ENCODE measurements around the gene TCN2.

The TCN2 gene

DNA sequence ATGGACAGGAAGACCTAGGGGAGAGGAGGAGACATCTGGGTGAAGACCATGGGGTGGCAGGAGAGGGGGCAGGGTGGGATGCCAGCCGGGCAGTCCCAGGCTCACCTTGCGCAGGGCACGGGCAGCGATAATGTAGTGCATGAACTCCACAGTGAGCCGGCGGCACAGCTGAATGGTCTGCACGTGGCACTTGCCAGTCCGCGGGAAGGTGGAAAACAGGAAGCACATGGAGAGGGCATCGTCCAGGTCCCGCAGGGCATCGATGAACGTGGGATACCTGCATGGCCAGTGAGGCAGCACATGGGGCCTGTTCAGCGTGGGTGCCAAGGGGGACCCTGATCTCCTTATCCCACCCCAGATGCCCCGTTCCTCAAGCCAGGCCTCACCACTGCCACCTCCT lies 22.5 kb upstream of the TCN2 start:
- TF ChIP-seq ISL1 (CRISPR knock-in tag; IDR thresholded peaks at IDR 0.05) (no peak), TCF4 (CRISPR knock-in tag; IDR thresholded peaks at IDR 0.05; ENCODE audit: borderline replicate concordance) (no peak), ESRRG (CRISPR knock-in tag; IDR thresholded peaks at IDR 0.05) (no peak), POU6F1 (CRISPR knock-in tag; IDR thresholded peaks at IDR 0.05; ENCODE audit: borderline replicate concordance, low read depth) (no peak), OSR1 (CRISPR knock-in tag; IDR thresholded peaks at IDR 0.05) (no peak), ZNF565 (CRISPR knock-in tag; conservative IDR thresholded peaks at IDR 0.05; ENCODE audit: low read depth) (no peak), CSDC2 (CRISPR knock-in tag; IDR thresholded peaks at IDR 0.05) (no peak), SNAI2 (CRISPR knock-in tag; IDR thresholded peaks at IDR 0.05) (no peak), BACH2 (CRISPR knock-in tag; IDR thresholded peaks at IDR 0.05; ENCODE audit: borderline replicate concordance) (no peak), ZFP30 (CRISPR knock-in tag; IDR thresholded peaks at IDR 0.05) (no peak), GLIS3 (CRISPR knock-in tag; IDR thresholded peaks at IDR 0.05) (no peak), PPARA (CRISPR knock-in tag; IDR thresholded peaks at IDR 0.05; ENCODE audit: borderline replicate concordance) (no peak), TOX (CRISPR knock-in tag; IDR thresholded peaks at IDR 0.05; ENCODE audit: borderline replicate concordance) (no peak)
- ATAC-seq = no peak

- TF ChIP-seq ARNTL (CRISPR knock-in tag; IDR thresholded peaks at IDR 0.05; ENCODE audit: borderline replicate concordance, low read depth) (no peak), RARB (CRISPR knock-in tag; IDR thresholded peaks at IDR 0.05) (no peak), ZFP3 (CRISPR knock-in tag; IDR thresholded peaks at IDR 0.05) (no peak), BACH2 (CRISPR knock-in tag; IDR thresholded peaks at IDR 0.05; ENCODE audit: borderline replicate concordance) (no peak), CREB5 (CRISPR knock-in tag; IDR thresholded peaks at IDR 0.05; ENCODE audit: low read depth) (no peak), ZFP30 (CRISPR knock-in tag; IDR thresholded peaks at IDR 0.05) (no peak), OSR1 (CRISPR knock-in tag; IDR thresholded peaks at IDR 0.05) (no peak), ZNF70 (CRISPR knock-in tag; IDR thresholded peaks at IDR 0.05) (no peak), POU6F1 (CRISPR knock-in tag; IDR thresholded peaks at IDR 0.05; ENCODE audit: borderline replicate concordance, low read depth) (no peak), GLIS3 (CRISPR knock-in tag; IDR thresholded peaks at IDR 0.05) (no peak), SNAI2 (CRISPR knock-in tag; IDR thresholded peaks at IDR 0.05) (no peak), ESRRG (CRISPR knock-in tag; IDR thresholded peaks at IDR 0.05) (no peak), ZC3H10 (CRISPR knock-in tag; IDR thresholded peaks at IDR 0.05) (no peak), TCF4 (CRISPR knock-in tag; IDR thresholded peaks at IDR 0.05; ENCODE audit: borderline replicate concordance) (no peak)
- TF ChIP-seq, protein P1, sequence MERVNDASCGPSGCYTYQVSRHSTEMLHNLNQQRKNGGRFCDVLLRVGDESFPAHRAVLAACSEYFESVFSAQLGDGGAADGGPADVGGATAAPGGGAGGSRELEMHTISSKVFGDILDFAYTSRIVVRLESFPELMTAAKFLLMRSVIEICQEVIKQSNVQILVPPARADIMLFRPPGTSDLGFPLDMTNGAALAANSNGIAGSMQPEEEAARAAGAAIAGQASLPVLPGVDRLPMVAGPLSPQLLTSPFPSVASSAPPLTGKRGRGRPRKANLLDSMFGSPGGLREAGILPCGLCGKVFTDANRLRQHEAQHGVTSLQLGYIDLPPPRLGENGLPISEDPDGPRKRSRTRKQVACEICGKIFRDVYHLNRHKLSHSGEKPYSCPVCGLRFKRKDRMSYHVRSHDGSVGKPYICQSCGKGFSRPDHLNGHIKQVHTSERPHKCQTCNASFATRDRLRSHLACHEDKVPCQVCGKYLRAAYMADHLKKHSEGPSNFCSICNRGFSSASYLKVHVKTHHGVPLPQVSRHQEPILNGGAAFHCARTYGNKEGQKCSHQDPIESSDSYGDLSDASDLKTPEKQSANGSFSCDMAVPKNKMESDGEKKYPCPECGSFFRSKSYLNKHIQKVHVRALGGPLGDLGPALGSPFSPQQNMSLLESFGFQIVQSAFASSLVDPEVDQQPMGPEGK (CRISPR knock-in tag; IDR thresholded peaks at IDR 0.05; ENCODE audit: borderline replicate concordance) = no peak
- TF ChIP-seq, protein P2, sequence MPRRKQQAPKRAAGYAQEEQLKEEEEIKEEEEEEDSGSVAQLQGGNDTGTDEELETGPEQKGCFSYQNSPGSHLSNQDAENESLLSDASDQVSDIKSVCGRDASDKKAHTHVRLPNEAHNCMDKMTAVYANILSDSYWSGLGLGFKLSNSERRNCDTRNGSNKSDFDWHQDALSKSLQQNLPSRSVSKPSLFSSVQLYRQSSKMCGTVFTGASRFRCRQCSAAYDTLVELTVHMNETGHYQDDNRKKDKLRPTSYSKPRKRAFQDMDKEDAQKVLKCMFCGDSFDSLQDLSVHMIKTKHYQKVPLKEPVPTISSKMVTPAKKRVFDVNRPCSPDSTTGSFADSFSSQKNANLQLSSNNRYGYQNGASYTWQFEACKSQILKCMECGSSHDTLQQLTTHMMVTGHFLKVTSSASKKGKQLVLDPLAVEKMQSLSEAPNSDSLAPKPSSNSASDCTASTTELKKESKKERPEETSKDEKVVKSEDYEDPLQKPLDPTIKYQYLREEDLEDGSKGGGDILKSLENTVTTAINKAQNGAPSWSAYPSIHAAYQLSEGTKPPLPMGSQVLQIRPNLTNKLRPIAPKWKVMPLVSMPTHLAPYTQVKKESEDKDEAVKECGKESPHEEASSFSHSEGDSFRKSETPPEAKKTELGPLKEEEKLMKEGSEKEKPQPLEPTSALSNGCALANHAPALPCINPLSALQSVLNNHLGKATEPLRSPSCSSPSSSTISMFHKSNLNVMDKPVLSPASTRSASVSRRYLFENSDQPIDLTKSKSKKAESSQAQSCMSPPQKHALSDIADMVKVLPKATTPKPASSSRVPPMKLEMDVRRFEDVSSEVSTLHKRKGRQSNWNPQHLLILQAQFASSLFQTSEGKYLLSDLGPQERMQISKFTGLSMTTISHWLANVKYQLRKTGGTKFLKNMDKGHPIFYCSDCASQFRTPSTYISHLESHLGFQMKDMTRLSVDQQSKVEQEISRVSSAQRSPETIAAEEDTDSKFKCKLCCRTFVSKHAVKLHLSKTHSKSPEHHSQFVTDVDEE (CRISPR knock-in tag; IDR thresholded peaks at IDR 0.05) = no peak
- ATAC-seq = no peak
Observed at GRCh38 chr22:30586414-30586813, 20.6 kb upstream of the TCN2 start.

GRCh38 chr22:30591191-30591587 lies 15.8 kb upstream of the TCN2 start:
- TF ChIP-seq, protein P1 (CRISPR knock-in tag; IDR thresholded peaks at IDR 0.05; ENCODE audit: borderline replicate concordance) = no peak
- no peak for TF ChIP-seq ZFP3 (CRISPR knock-in tag; IDR thresholded peaks at IDR 0.05)
- ATAC-seq = peak; percentile 7
